Stomach (tissue), 4 donors: ENCODE results near the gene ITGB2.

Experiments used
- POLR2A ChIP-seq, 4 donors: fragments of 450-650 bp; IDR thresholded peaks; one replicate each; pipeline ENCODE4 v1.6.1; 2016; ENCODE audit warnings: antibody characterized with exemption in 4 of 4, control low read depth in 2 of 4, mild to moderate bottlenecking in 1 of 4, moderate library complexity in 1 of 4
- TF ChIP-seq, protein P1 (sequence below), 7 experiments: fragments of 450-650 bp in 4 of 7; fragments of 200-600 bp in 3 of 7; sonication (generic) in 3 of 7; IDR thresholded peaks; one replicate each; pipeline ENCODE4 v1.5.1; 2016 to 2019; ENCODE audit warnings: antibody characterized with exemption in 7 of 7, control low read depth in 2 of 7, mild to moderate bottlenecking in 1 of 7

DNA sequence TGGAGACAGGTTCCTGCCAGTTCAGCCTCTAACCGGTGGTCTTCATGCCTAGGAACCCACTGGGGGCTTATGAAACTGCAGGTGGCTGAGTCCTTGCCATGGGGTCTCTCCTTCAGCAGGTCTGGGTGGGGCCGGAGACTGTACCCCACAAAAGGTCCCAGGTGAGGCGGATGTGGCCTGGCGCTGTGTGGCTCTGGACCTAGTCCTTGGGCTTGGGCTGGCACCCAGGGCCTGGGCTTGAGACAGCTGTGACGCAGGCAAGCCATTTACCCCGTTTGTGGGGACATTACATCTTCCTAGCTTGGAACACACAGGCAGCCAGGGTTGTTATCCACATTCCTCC, 13.2 kb upstream of the ITGB2 start:
- TF ChIP-seq POLR2A (IDR thresholded peaks at IDR 0.05), result no peak
- TF ChIP-seq, protein P1, sequence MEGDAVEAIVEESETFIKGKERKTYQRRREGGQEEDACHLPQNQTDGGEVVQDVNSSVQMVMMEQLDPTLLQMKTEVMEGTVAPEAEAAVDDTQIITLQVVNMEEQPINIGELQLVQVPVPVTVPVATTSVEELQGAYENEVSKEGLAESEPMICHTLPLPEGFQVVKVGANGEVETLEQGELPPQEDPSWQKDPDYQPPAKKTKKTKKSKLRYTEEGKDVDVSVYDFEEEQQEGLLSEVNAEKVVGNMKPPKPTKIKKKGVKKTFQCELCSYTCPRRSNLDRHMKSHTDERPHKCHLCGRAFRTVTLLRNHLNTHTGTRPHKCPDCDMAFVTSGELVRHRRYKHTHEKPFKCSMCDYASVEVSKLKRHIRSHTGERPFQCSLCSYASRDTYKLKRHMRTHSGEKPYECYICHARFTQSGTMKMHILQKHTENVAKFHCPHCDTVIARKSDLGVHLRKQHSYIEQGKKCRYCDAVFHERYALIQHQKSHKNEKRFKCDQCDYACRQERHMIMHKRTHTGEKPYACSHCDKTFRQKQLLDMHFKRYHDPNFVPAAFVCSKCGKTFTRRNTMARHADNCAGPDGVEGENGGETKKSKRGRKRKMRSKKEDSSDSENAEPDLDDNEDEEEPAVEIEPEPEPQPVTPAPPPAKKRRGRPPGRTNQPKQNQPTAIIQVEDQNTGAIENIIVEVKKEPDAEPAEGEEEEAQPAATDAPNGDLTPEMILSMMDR (IDR thresholded peaks at IDR 0.05), result no peak
